Tongue (tissue), 2 donors: Measurements from ENCODE around the gene CTTNBP2. TPM values are rescaled to one million over a fixed set of nuclear protein-coding genes. Genes with fewer than 3 reads are reported as not detected.
A peak's percentile ranks its signal among the peaks of the same experiment; 100 is the strongest.
"Not testable (repeated sequence)": the region's sequence is repeated elsewhere in the genome, so short reads cannot be mapped to it uniquely, and the experiment has no call there.

Experiments
- DNase-seq: peaks from one replicate; pipeline ENCODE4 v3.0.0-alpha.2; 2015
- total RNA-seq: library from RNA; depleted of rRNA; stranded (reverse); fragments of >200 nt; gene quantifications from one replicate; pipeline ENCODE4 v1.2.3, GENCODE V29; 2014

Gene CTTNBP2
- total RNA-seq, 1 donor from 2014 or later = 13.1 TPM

- DNase-seq = no peak
Measured at GRCh38 chr7:117741962-117742361, 131.3 kb downstream of the CTTNBP2 start.

- DNase-seq = no peak
Measured at GRCh38 chr7:117739085-117739484, 134.2 kb downstream of the CTTNBP2 start.

GRCh38 chr7:117737926-117738325 is 135.3 kb downstream of the CTTNBP2 start:
- DNase-seq = no peak

GRCh38 chr7:117731455-117731854 is 141.8 kb downstream of the CTTNBP2 start:
- no peak for DNase-seq

GRCh38 chr7:117730390-117730789 is 142.9 kb downstream of the CTTNBP2 start:
- no peak for DNase-seq

GRCh38 chr7:117728890-117729624 is 144.2 kb downstream of the CTTNBP2 start:
- DNase-seq = peak; percentile 36

GRCh38 chr7:117724898-117725297 is 148.3 kb downstream of the CTTNBP2 start:
- no peak for DNase-seq

- no peak for DNase-seq
Measured at GRCh38 chr7:117719377-117719776, 153.9 kb downstream of the CTTNBP2 start.

- no peak for DNase-seq
Measured at GRCh38 chr7:117718116-117718835, 155.0 kb downstream of the CTTNBP2 start.

- DNase-seq = no peak
Measured at GRCh38 chr7:117717357-117717756, 155.9 kb downstream of the CTTNBP2 start.

GRCh38 chr7:117716707-117717299 is 156.4 kb downstream of the CTTNBP2 start:
- no peak for DNase-seq

GRCh38 chr7:117715784-117716445 is 157.3 kb downstream of the CTTNBP2 start:
- DNase-seq = peak; percentile 67

GRCh38 chr7:117711556-117711955 is 161.7 kb downstream of the CTTNBP2 start:
- no peak for DNase-seq

- DNase-seq = not testable (repeated sequence)
Measured at GRCh38 chr7:117708173-117708572, 165.1 kb downstream of the CTTNBP2 start.

GRCh38 chr7:117707080-117707479 is 166.2 kb downstream of the CTTNBP2 start:
- no peak for DNase-seq

GRCh38 chr7:117706210-117706609 is 167.0 kb downstream of the CTTNBP2 start:
- DNase-seq = no peak

GRCh38 chr7:117705630-117706029 is 167.6 kb downstream of the CTTNBP2 start:
- DNase-seq = no peak

- DNase-seq = no peak
Measured at GRCh38 chr7:117704063-117704462, 169.2 kb downstream of the CTTNBP2 start.

GRCh38 chr7:117698018-117698417 is 175.2 kb downstream of the CTTNBP2 start:
- no peak for DNase-seq

GRCh38 chr7:117692338-117692737 is 180.9 kb downstream of the CTTNBP2 start:
- no peak for DNase-seq

GRCh38 chr7:117690147-117690546 is 183.1 kb downstream of the CTTNBP2 start:
- no peak for DNase-seq

- DNase-seq = no peak
Measured at GRCh38 chr7:117689406-117689805, 183.8 kb downstream of the CTTNBP2 start.

GRCh38 chr7:117688126-117688525 is 185.1 kb downstream of the CTTNBP2 start:
- peak; percentile 17 for DNase-seq
